ENCODE results near the gene TNFSF8. TPM values are rescaled to one million over a fixed set of nuclear protein-coding genes. Genes with fewer than 3 reads are reported as not detected.

TNFSF8 gene
- total and polyA plus RNA-seq, 2 of the 8 experiments (the other 6 are each of a cell fraction or from before 2014, with no cell fraction given), result not detected

DNA sequence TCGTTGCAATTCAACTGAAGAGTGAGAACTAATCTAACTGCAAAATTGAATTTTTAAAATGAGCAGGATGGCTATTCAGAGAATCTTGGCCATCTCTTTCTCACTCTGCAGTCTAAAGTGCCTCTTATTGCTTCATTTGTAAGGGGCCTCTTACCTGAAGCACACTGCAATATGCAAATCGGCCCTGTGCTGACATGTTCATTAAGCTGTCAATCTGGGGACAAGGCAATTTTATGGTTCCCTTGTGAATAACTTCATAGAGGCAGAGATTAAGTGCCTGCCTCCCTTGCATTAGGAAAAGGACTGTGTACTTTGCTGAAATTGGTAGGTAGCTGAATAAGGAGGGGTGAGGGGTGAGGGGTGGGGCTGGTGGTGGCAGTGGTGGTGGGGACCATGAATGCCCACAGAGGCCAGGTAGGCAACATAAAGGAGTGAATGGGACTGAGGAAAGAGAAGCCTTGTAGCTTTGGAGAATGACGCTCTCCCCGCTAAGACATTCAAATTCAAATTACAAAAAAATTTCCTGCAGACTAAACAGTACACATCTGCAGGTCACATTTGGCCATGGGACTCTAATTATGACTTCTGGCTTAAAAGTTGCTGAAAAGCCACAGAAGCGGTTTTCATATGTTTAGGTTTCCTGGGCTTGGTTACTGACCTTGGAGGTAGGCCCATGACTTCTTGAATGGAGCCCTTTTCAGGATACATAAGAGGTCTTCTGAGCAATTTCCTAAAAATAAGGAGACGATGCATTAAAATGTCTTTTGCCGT is 25.0 kb downstream of the TNFSF8 start:
- Histone ChIP-seq H2BK12ac (ENCODE audit: low read depth, low read length) (no peak overlapping the region), H3K27ac (ENCODE audit: low read depth, low read length) (no peak overlapping the region), H3K4me1 (replicated peaks in 1 of 4; ENCODE audit: control insufficient read depth in 3 of 4, insufficient read depth in 4 of 4, low read length in 3 of 4) (no peaks in the 10 kb centered on the region), H3K56ac (replicated peaks; ENCODE audit: insufficient read length, low read depth, low read length) (no peak overlapping the region), H3K18ac (ENCODE audit: extremely low read depth, low read length) (no peak overlapping the region), H3K4me3 (ENCODE audit: extremely low read depth in 1 of 4, insufficient read depth in 2 of 4, low read depth in 3 of 4, low read length in 4 of 4) (no peak overlapping the region), H3K23ac (ENCODE audit: insufficient read length) (no peak overlapping the region), H2AK5ac (ENCODE audit: low read depth, low read length) (no peak overlapping the region), H4K20me1 (replicated peaks in 1 of 2; ENCODE audit: control insufficient read depth in 1 of 2, insufficient read depth in 2 of 2, low read length in 2 of 2) (no peaks in the 10 kb centered on the region), H2BK120ac (replicated peaks; ENCODE audit: low read depth, low read length) (no peak overlapping the region), H4K8ac (ENCODE audit: extremely low read depth, insufficient read depth, low read length) (no peak overlapping the region), H2BK20ac (ENCODE audit: low read length) (no peak overlapping the region), H3K36me3 (ENCODE audit: control insufficient read depth in 2 of 4, insufficient read depth in 4 of 4, low read length in 3 of 4) (no peaks in the 10 kb centered on the region), H4K5ac (ENCODE audit: insufficient read length, low read depth, low read length) (no peak overlapping the region), H3K14ac (ENCODE audit: insufficient read length) (no peak overlapping the region), H4K91ac (replicated peaks; ENCODE audit: insufficient read length, low read length) (no peak overlapping the region), H3K9me3 (ENCODE audit: insufficient read depth in 2 of 2, low read depth in 1 of 2, low read length in 1 of 2) (no peaks in the 10 kb centered on the region), H3K79me1 (ENCODE audit: low read depth, low read length) (no peaks in the 10 kb centered on the region), H3K79me2 (ENCODE audit: control insufficient read depth in 1 of 2, insufficient read depth in 2 of 2, low read length in 2 of 2) (no peaks in the 10 kb centered on the region), H3K9ac (replicated peaks in 1 of 4; ENCODE audit: extremely low read depth in 1 of 4, low read depth in 3 of 4, low read length in 3 of 4) (no peak overlapping the region), H3K4ac (replicated peaks; ENCODE audit: insufficient read length, low read depth, low read length) (no peak overlapping the region), H3K4me2 (ENCODE audit: insufficient read depth in 1 of 2, low read depth in 2 of 2, low read length in 2 of 2) (no peak overlapping the region), H2AFZ (ENCODE audit: low read length) (no peak overlapping the region), H2BK15ac (ENCODE audit: low read length) (no peak overlapping the region), H3K23me2 (ENCODE audit: low read depth, low read length) (no peaks in the 10 kb centered on the region; the same call in 1 of the 2 replicates), H2BK5ac (ENCODE audit: low read depth, low read length) (no peak overlapping the region), H3K27me3 (replicated peaks in 1 of 4; ENCODE audit: control insufficient read depth in 3 of 4, extremely low read depth in 1 of 4, insufficient read depth in 3 of 4, low read length in 3 of 4) (no peaks in the 10 kb centered on the region; a peak in 1 of 7 replicates)
- TF ChIP-seq TCF12 (IDR thresholded peaks at IDR 0.05; ENCODE audit: low read depth, low read length) (no peak), BCL11A (IDR thresholded peaks at IDR 0.05; ENCODE audit: low read depth in 2 of 2, low read length in 2 of 2) (no peak), EP300 (IDR thresholded peaks at IDR 0.05; ENCODE audit: borderline replicate concordance in 1 of 2, low read depth in 2 of 2, low read length in 2 of 2) (no peak), RXRA (IDR thresholded peaks at IDR 0.05; ENCODE audit: insufficient read depth, low read depth, low read length) (no peak), MAFK (IDR thresholded peaks at IDR 0.05; ENCODE audit: low read depth, low read length) (no peak), RNF2 (IDR thresholded peaks at IDR 0.05; ENCODE audit: borderline replicate concordance, low read depth, low read length, missing control alignments, poor library complexity, severe bottlenecking) (no peak)
- TF ChIP-seq, protein P1, sequence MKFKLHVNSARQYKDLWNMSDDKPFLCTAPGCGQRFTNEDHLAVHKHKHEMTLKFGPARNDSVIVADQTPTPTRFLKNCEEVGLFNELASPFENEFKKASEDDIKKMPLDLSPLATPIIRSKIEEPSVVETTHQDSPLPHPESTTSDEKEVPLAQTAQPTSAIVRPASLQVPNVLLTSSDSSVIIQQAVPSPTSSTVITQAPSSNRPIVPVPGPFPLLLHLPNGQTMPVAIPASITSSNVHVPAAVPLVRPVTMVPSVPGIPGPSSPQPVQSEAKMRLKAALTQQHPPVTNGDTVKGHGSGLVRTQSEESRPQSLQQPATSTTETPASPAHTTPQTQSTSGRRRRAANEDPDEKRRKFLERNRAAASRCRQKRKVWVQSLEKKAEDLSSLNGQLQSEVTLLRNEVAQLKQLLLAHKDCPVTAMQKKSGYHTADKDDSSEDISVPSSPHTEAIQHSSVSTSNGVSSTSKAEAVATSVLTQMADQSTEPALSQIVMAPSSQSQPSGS (IDR thresholded peaks at IDR 0.05; ENCODE audit: low read length), result no peak
- FAIRE-seq (no peak), DNase-seq (ENCODE audit: low read depth in 1 of 2, low spot score in 2 of 2) (no peak)
- WGBS, 2 experiments (ENCODE audit: extremely low coverage in 1 of 2, insufficient coverage in 1 of 2, insufficient read length in 1 of 2, insufficient replicate concordance in 2 of 2, low coverage in 1 of 2, low lambda C conversion rate in 2 of 2, missing lambda C conversion rate in 1 of 2), result 79% methylated on average over 6 of the region's 7 CpGs; no CpG with 5 or more reads in 1 of the 2 experiments
- ChIA-PET POLR2A (ENCODE audit: partially characterized antibody) (no interaction called here), CTCF (ENCODE audit: partially characterized antibody) (interaction anchor here (0.7 to 16.1 kb wide), 15 partner anchors 9 to 500 kb away, joined by 3 to 269 read pairs (median 6); partner anchors contain the start of gene TEX48)

All from H1 (cell line).